HepG2 (cell line): ENCODE results near the gene BSG. TPM values are rescaled to one million over a fixed set of nuclear protein-coding genes. Genes with fewer than 3 reads are reported as not detected.

ENCODE experiments used
- ATAC-seq: fragments of 200-7000 bp; cut with Tn5 transposase; 3 replicates; pipeline ENCODE4 v1.9.1; 2020; ENCODE audit warnings: mild to moderate bottlenecking, moderate library complexity
- BruUV-seq: library from RNA; stranded (reverse); fragments of 400-500 nt; replicated peaks from 2 replicates; lab custom pipeline; 2021; lab: Mats Ljungman, UMichigan
- CTCF ChIA-PET: fragments of 300-600 bp; formaldehyde crosslinking; extraction: SDS; loops from one replicate; lab custom pipeline; 2021; ENCODE audit warnings: low total read pairs, inconsistent platforms, low intra/inter-chr PET ratio; lab: Yijun Ruan, JAX
- POLR2A ChIA-PET: fragments of 350-600 bp; sonication (Branson Sonifier 250); formaldehyde crosslinking; loops from one replicate; lab custom pipeline; 2020; ENCODE audit warnings: antibody characterized with exemption, inconsistent platforms; lab: Yijun Ruan, JAX
- DNase-seq: peaks from one replicate; pipeline ENCODE4 v3.0.0-alpha.2; 2015; ENCODE audit warnings: low spot score
- FAIRE-seq: peaks from 3 replicates; lab custom pipeline; 2011; peaks lifted over from hg19 to GRCh38; lab: Jason Lieb, UNC
- H2AFZ ChIP-seq: one replicate; pipeline ENCODE4 v1.6.1; 2011; ENCODE audit warnings: low read length, inconsistent platforms
- H3K27ac ChIP-seq: fragments of 300-600 bp; 3 replicates; pipeline ENCODE4 v1.8.0; 2011; ENCODE audit warnings: mixed run types, mild to moderate bottlenecking, mixed read lengths, low read length, inconsistent platforms; ENCODE audit not compliant: insufficient read depth; ENCODE audit errors: extremely low read length
- H3K27me3 ChIP-seq, 2 experiments: fragments of 200-600 bp in 1 of 2; 2 replicates in 1 of 2; 3 replicates in 1 of 2; pipeline versions ENCODE4 v1.6.0 to v1.8.0; 2011; ENCODE audit warnings: low read length in 2 of 2, mild to moderate bottlenecking in 2 of 2, moderate library complexity in 2 of 2, inconsistent platforms in 1 of 2; ENCODE audit not compliant: insufficient read depth in 2 of 2, control insufficient read depth in 1 of 2
- H3K36me3 ChIP-seq, 2 experiments: fragments of 200-600 bp in 1 of 2; replicated peaks in 1 of 2; 2 replicates in 1 of 2; 3 replicates in 1 of 2; pipeline versions ENCODE4 v1.5.1 to v1.8.0; 2011; ENCODE audit warnings: low read length in 2 of 2, inconsistent platforms in 1 of 2; ENCODE audit not compliant: insufficient read depth in 2 of 2, control insufficient read depth in 1 of 2
- H3K4me1 ChIP-seq: 2 replicates; pipeline ENCODE4 v1.5.1; 2012; ENCODE audit warnings: low read length, inconsistent platforms; ENCODE audit not compliant: insufficient read depth
- H3K4me2 ChIP-seq: 2 replicates; pipeline ENCODE4 v1.6.0; 2011; ENCODE audit warnings: low read depth, low read length, inconsistent platforms
- H3K4me3 ChIP-seq, 3 experiments: fragments of 200-600 bp in 1 of 3; sonication (generic), shearing (Covaris generic) in 1 of 3; replicated peaks in 1 of 3; 2 replicates each; pipeline ENCODE4 v1.5.1; 2011 to 2016; ENCODE audit warnings: low read length in 3 of 3, inconsistent platforms in 2 of 3, low read depth in 2 of 3, mild to moderate bottlenecking in 2 of 3, control low read depth in 1 of 3, mixed read lengths in 1 of 3; ENCODE audit not compliant: insufficient read depth in 1 of 3
- H3K79me2 ChIP-seq: one replicate; pipeline ENCODE4 v1.6.1; 2011; ENCODE audit warnings: low read length, inconsistent platforms; ENCODE audit not compliant: insufficient read depth
- H3K9ac ChIP-seq: 2 replicates; pipeline ENCODE4 v1.6.0; 2011; ENCODE audit warnings: mild to moderate bottlenecking, low read depth, low read length, inconsistent platforms; ENCODE audit not compliant: insufficient read depth
- H3K9me3 ChIP-seq: 2 replicates; pipeline ENCODE4 v1.5.1; 2012; ENCODE audit warnings: mild to moderate bottlenecking, low read length
- H4K20me1 ChIP-seq: 2 replicates; pipeline ENCODE4 v1.6.0; 2011; ENCODE audit warnings: inconsistent platforms, mild to moderate bottlenecking, low read length, moderate library complexity; ENCODE audit not compliant: insufficient read depth
- GMEB2 ChIP-seq: IDR thresholded peaks from 2 replicates; pipeline ENCODE4 v1.6.1; 2016; ENCODE audit warnings: missing biosample characterization, missing genetic modification reagents, low read depth
- HIVEP1 ChIP-seq: sonication (generic); formaldehyde crosslinking; IDR thresholded peaks from 2 replicates; pipeline ENCODE4 v1.4.0; 2020; ENCODE audit warnings: mild to moderate bottlenecking, missing genetic modification reagents
- KDM6A ChIP-seq: IDR thresholded peaks from 2 replicates; pipeline ENCODE4 v1.6.1; 2016; ENCODE audit warnings: low read depth
- NFE2L2 ChIP-seq: fragments of 150-350 bp; IDR thresholded peaks from 2 replicates; pipeline ENCODE4 v1.6.1; 2014; ENCODE audit warnings: low read length
- PHF8 ChIP-seq: sonication (generic); formaldehyde crosslinking; IDR thresholded peaks from 2 replicates; pipeline ENCODE4 v1.5.0; 2020; ENCODE audit warnings: missing genetic modification reagents
- POGZ ChIP-seq: sonication (generic); formaldehyde crosslinking; IDR thresholded peaks from 2 replicates; pipeline ENCODE4 v1.4.0; 2020; ENCODE audit warnings: mild to moderate bottlenecking, missing genetic modification reagents
- SALL1 ChIP-seq: sonication (generic); formaldehyde crosslinking; IDR thresholded peaks from 2 replicates; pipeline ENCODE4 v1.8.0; 2022; ENCODE audit warnings: mild to moderate bottlenecking, missing genetic modification reagents
- SRF ChIP-seq: IDR thresholded peaks from 2 replicates; pipeline ENCODE4 v1.6.1; 2011; ENCODE audit warnings: mild to moderate bottlenecking, low read depth, low read length, moderate library complexity
- SRSF1 ChIP-seq: fragments of 200-400 bp; formaldehyde crosslinking; optimal IDR thresholded peaks from 2 replicates; pipeline ENCODE3; 2017; ENCODE audit warnings: mild to moderate bottlenecking, low read depth, low read length, moderate library complexity
- STAT6 ChIP-seq: sonication (generic); formaldehyde crosslinking; IDR thresholded peaks from 2 replicates; pipeline ENCODE4 v1.4.0; 2020; ENCODE audit warnings: missing genetic modification reagents, mild to moderate bottlenecking, borderline replicate concordance
- ZNF207 ChIP-seq: fragments of 450-650 bp; IDR thresholded peaks from 2 replicates; pipeline ENCODE4 v1.6.1; 2016; ENCODE audit warnings: antibody characterized with exemption, borderline replicate concordance
- ZNF737 ChIP-seq: sonication (generic); formaldehyde crosslinking; IDR thresholded peaks from 2 replicates; pipeline ENCODE4 v1.5.0; 2020; ENCODE audit warnings: missing genetic modification reagents, mild to moderate bottlenecking, borderline replicate concordance
- ZNF790 ChIP-seq: sonication (generic); formaldehyde crosslinking; IDR thresholded peaks from 2 replicates; pipeline ENCODE4 v1.8.0; 2022; ENCODE audit warnings: missing genetic modification reagents, mild to moderate bottlenecking, borderline replicate concordance
- WGBS: methylation state at CpG from one replicate; pipeline ENCODE4 v1.1.6; 2017; ENCODE audit warnings: low lambda C conversion rate; 5-methylcytosine and 5-hydroxymethylcytosine counted together
- in situ Hi-C: cut with HindIII; loops from 2 replicates; pipeline ENCODE4 v1.10.0; 2017; ENCODE audit warnings: low pct_unique_long_range_greater_than_20kb; ENCODE audit not compliant: extremely low pct_ligation_motif_present
- intact Hi-C: fragments of 100-400 bp; cut with micrococcal nuclease; formaldehyde crosslinking; loops from one replicate; pipeline ENCODE4 v1.10.0; 2022; ENCODE audit not compliant: unreplicated experiment
- polyA plus RNA-seq, 8 experiments: library from polyadenylated mRNA; depleted of rRNA in 3 of 8; stranded (reverse) in 7 of 8; unstranded in 1 of 8; fragments of >200 nt; fragmentation: Illumina TruSeq in 4 of 8; extraction: Trizol in 4 of 8; gene quantifications; 2 replicates each; pipeline versions ENCODE4 v1.2.1 to v1.2.3, GENCODE V29; 2011 to 2016; ENCODE audit warnings: low read depth in 4 of 8, missing spikeins in 1 of 8, mixed read lengths in 1 of 8; ENCODE audit not compliant: insufficient read depth in 1 of 8
- total RNA-seq, 5 experiments: library from RNA; depleted of rRNA; stranded (reverse); fragments of >200 nt; fragmentation: Illumina TruSeq; extraction: Trizol; gene quantifications; 2 replicates each; pipeline ENCODE4 v1.2.3, GENCODE V29; 2016; ENCODE audit warnings: low read depth in 1 of 5
- TF ChIP-seq, protein P1 (sequence below): sonication (generic); formaldehyde crosslinking; IDR thresholded peaks from 2 replicates; pipeline ENCODE4 v1.8.0; 2023; ENCODE audit warnings: mild to moderate bottlenecking, missing genetic modification reagents
- TF ChIP-seq, protein P2 (sequence below): sonication (generic); formaldehyde crosslinking; IDR thresholded peaks from 2 replicates; pipeline ENCODE4 v1.4.0; 2020; ENCODE audit warnings: missing genetic modification reagents, borderline replicate concordance

Gene BSG
- total and polyA plus RNA-seq, 2 of the 13 experiments (the other 11 are each of a cell fraction or from before 2014, with no cell fraction given), result 309 to 754 TPM

DNA sequence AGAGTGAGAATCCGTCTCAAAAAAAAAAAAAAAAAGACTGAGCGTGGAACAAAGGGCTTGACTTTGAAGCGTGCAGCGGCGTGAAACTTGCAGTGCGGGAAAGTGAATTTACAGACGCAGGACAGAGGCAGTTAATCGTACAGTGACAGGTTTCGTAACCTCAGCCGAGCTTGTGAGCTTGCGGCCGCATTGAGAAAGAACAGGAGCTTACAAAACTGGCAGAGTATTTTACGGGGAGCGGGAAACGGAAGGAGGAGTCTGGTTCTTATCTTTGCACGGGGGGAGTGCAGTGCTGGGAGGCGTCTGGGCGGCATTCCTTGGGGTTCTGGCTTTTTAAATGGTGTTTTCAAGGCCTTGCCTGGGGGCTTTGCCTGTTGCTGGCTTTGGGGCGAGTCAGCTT lies 6.0 kb upstream of the BSG start:
- H3K79me2 ChIP-seq, result peaks cover 3% of the 10 kb centered on the region
- in situ Hi-C loops (no loop called here), intact Hi-C loops (loop anchor here (1.0 kb wide), 1 partner anchor 10 kb away; no protein-coding TSS in a partner anchor)
- H3K27me3 ChIP-seq, result no peaks in the 10 kb centered on the region
- H2AFZ ChIP-seq, result no peak overlapping the region
- peak; percentile 40; the same call in 1 of the 3 replicates for ATAC-seq
- no peaks in the 10 kb centered on the region for H3K9me3 ChIP-seq
- H3K4me2 ChIP-seq, result peak overlapping the region; percentile 36
- peak; percentile 69 for FAIRE-seq
- no TSS peak for BruUV-seq
- no peak overlapping the region for H3K9ac ChIP-seq
- no peaks in the 10 kb centered on the region for H3K36me3 ChIP-seq
- peak overlapping the region; percentile 53 for H3K27ac ChIP-seq
- H3K4me3 ChIP-seq, result peak overlapping the region in 1 of 3 experiments; percentile 5; a peak in 1 of 6 replicates
- peaks cover 27% of the 10 kb centered on the region for H3K4me1 ChIP-seq
- POLR2A ChIA-PET, result interaction anchor here (0.8 to 1.6 kb wide), 4 partner anchors 8 to 67 kb away, joined by 3 to 16 read pairs (median 4); partner anchors contain the start of gene POLRMT
- CTCF ChIA-PET, result no interaction called here
- no peaks in the 10 kb centered on the region for H4K20me1 ChIP-seq
- peak; percentile 81 for DNase-seq
- 52% methylated on average over 19 of the region's 19 CpGs for WGBS
- no peak for TF ChIP-seq ZNF790 (CRISPR knock-in tag)
- TF ChIP-seq HIVEP1 (CRISPR knock-in tag), result no peak
- TF ChIP-seq ZNF737, result no peak
- TF ChIP-seq SRF, result no peak
- no peak for TF ChIP-seq GMEB2 (CRISPR knock-in tag)
- TF ChIP-seq, protein P1, sequence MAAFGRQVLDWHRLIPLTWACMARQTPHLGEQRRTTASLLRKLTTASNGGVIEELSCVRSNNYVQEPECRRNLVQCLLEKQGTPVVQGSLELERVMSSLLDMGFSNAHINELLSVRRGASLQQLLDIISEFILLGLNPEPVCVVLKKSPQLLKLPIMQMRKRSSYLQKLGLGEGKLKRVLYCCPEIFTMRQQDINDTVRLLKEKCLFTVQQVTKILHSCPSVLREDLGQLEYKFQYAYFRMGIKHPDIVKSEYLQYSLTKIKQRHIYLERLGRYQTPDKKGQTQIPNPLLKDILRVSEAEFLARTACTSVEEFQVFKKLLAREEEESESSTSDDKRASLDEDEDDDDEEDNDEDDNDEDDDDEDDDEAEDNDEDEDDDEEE, result no peak
- TF ChIP-seq SRSF1, result no peak
- no peak for TF ChIP-seq SALL1 (CRISPR knock-in tag)
- TF ChIP-seq ZNF207, result no peak
- TF ChIP-seq, protein P2, sequence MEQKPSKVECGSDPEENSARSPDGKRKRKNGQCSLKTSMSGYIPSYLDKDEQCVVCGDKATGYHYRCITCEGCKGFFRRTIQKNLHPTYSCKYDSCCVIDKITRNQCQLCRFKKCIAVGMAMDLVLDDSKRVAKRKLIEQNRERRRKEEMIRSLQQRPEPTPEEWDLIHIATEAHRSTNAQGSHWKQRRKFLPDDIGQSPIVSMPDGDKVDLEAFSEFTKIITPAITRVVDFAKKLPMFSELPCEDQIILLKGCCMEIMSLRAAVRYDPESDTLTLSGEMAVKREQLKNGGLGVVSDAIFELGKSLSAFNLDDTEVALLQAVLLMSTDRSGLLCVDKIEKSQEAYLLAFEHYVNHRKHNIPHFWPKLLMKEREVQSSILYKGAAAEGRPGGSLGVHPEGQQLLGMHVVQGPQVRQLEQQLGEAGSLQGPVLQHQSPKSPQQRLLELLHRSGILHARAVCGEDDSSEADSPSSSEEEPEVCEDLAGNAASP (CRISPR knock-in tag), result 0 out of 2 replicates have a peak, but pooled peaks have one; percentile 20
- TF ChIP-seq NFE2L2, result no peak
- TF ChIP-seq STAT6 (CRISPR knock-in tag), result no peak
- no peak for TF ChIP-seq KDM6A (CRISPR knock-in tag)
- no peak for TF ChIP-seq PHF8 (CRISPR knock-in tag)
- TF ChIP-seq POGZ, result no peak
